K562 (cell line): ENCODE measurements around the gene PHF5A. TPM values are rescaled to one million over a fixed set of nuclear protein-coding genes. Genes with fewer than 3 reads are reported as not detected.

Source experiments
- CBFA2T3 ChIP-seq: fragments of 450-650 bp; IDR thresholded peaks from 2 replicates; pipeline ENCODE4 v1.6.1; 2017
- DACH1 ChIP-seq: fragments of 450-650 bp; IDR thresholded peaks from 2 replicates; pipeline ENCODE4 v1.6.1; 2018; ENCODE audit not compliant: partially characterized antibody
- FOS ChIP-seq: IDR thresholded peaks from 3 replicates; pipeline ENCODE4 v1.6.1; 2011; ENCODE audit not compliant: insufficient read length; ENCODE audit errors: extremely low read depth
- GABPA ChIP-seq: fragments of 200-800 bp; sonication (Bioruptor generic); conservative IDR thresholded peaks from 2 replicates; pipeline ENCODE4 v1.6.1; 2016; ENCODE audit warnings: low read depth, missing genetic modification characterization, missing compliant biosample characterization
- GABPB2 ChIP-seq: fragments of 250-450 bp; sonication (Bioruptor Pico); conservative IDR thresholded peaks from 2 replicates; pipeline ENCODE4 v1.5.1; 2021; ENCODE audit warnings: mild to moderate bottlenecking
- HDAC2 ChIP-seq: fragments of 450-650 bp; IDR thresholded peaks from 2 replicates; pipeline ENCODE4 v1.6.1; 2016; ENCODE audit warnings: mild to moderate bottlenecking
- HNRNPUL1 ChIP-seq: fragments of 200-400 bp; formaldehyde crosslinking; IDR thresholded peaks from 2 replicates; pipeline ENCODE4 v1.6.1; 2017; ENCODE audit warnings: low read length
- RBFOX2 ChIP-seq: fragments of 200-400 bp; formaldehyde crosslinking; IDR thresholded peaks from 2 replicates; pipeline ENCODE4 v1.6.1; 2017; ENCODE audit warnings: low read depth, mild to moderate bottlenecking, low read length, moderate library complexity
- RBM25 ChIP-seq: fragments of 200-400 bp; formaldehyde crosslinking; IDR thresholded peaks from 2 replicates; pipeline ENCODE4 v1.6.1; 2018; ENCODE audit warnings: low read length, low read depth, moderate library complexity; ENCODE audit not compliant: severe bottlenecking
- RFX5 ChIP-seq: IDR thresholded peaks from 2 replicates; pipeline ENCODE4 v1.6.1; 2011; ENCODE audit warnings: low read depth, mild to moderate bottlenecking, improper control_type of control experiment, low read length
- SLC30A9 ChIP-seq: fragments of 250-450 bp; sonication (Bioruptor Pico); IDR thresholded peaks from 2 replicates; pipeline ENCODE4 v1.8.0; 2022; ENCODE audit warnings: mild to moderate bottlenecking, moderate library complexity
- SMAD4 ChIP-seq: fragments of 250-450 bp; sonication (Bioruptor Pico); conservative IDR thresholded peaks from 2 replicates; pipeline ENCODE4 v1.8.0; 2021; ENCODE audit warnings: inconsistent platforms, mild to moderate bottlenecking, moderate library complexity
- TOE1 ChIP-seq, 2 experiments: fragments of 450-650 bp in 1 of 2; sonication (generic) in 1 of 2; formaldehyde crosslinking in 1 of 2; IDR thresholded peaks; 2 replicates each; pipeline versions ENCODE4 v1.7.1 to v1.8.0; 2016 to 2022; ENCODE audit warnings: borderline replicate concordance in 2 of 2, mild to moderate bottlenecking in 2 of 2, antibody characterized with exemption in 1 of 2, inconsistent platforms in 1 of 2, low read depth in 1 of 2, missing genetic modification reagents in 1 of 2, moderate library complexity in 1 of 2
- XRCC3 ChIP-seq: fragments of 450-650 bp; IDR thresholded peaks from 2 replicates; pipeline ENCODE4 v1.6.1; 2017; ENCODE audit warnings: mild to moderate bottlenecking, moderate library complexity
- ZNF3 ChIP-seq: fragments of 250-450 bp; sonication (Bioruptor Pico); IDR thresholded peaks from 2 replicates; pipeline ENCODE4 v1.5.0; 2021; ENCODE audit warnings: mild to moderate bottlenecking, moderate library complexity
- ZNF696 ChIP-seq: fragments of 250-450 bp; sonication (Bioruptor Pico); conservative IDR thresholded peaks from 2 replicates; pipeline ENCODE4 v1.4.0; 2020; ENCODE audit warnings: mild to moderate bottlenecking, moderate library complexity
- ZNF75A ChIP-seq: fragments of 450-650 bp; formaldehyde crosslinking; IDR thresholded peaks from 2 replicates; pipeline ENCODE4 v1.4.0; 2020; ENCODE audit warnings: mild to moderate bottlenecking
- ZNF830 ChIP-seq: fragments of 250-450 bp; sonication (Bioruptor Pico); IDR thresholded peaks from 2 replicates; pipeline ENCODE4 v1.5.0; 2021; ENCODE audit warnings: mild to moderate bottlenecking
- polyA plus RNA-seq, 8 experiments: library from polyadenylated mRNA; depleted of rRNA in 4 of 8; stranded (reverse) in 5 of 8; unstranded in 3 of 8; fragments of >200 nt; fragmentation: Nextera tagmentation in 2 of 8; fragmentation: Illumina TruSeq in 1 of 8; extraction: Ambion mirVana in 2 of 8; extraction: Trizol in 1 of 8; gene quantifications; 2 replicates each; pipeline versions ENCODE4 v1.2.1 to v1.2.3, GENCODE V29; 2011 to 2014; ENCODE audit warnings: inconsistent platforms in 1 of 8, missing spikeins in 1 of 8
- total RNA-seq, 7 experiments: library from RNA; depleted of rRNA in 6 of 7; stranded (reverse); fragments of >200 nt in 6 of 7; fragmentation: Illumina TruSeq in 2 of 7; extraction: Trizol in 2 of 7; gene quantifications; 2 replicates each; pipeline versions ENCODE4 v1.2.1 to v1.2.3, GENCODE V29; 2011 to 2021; ENCODE audit warnings: low replicate concordance in 1 of 7
- TF ChIP-seq, protein P1 (sequence below), 2 experiments: fragments of 450-650 bp in 1 of 2; sonication (generic) in 1 of 2; formaldehyde crosslinking in 1 of 2; IDR thresholded peaks in 1 of 2; conservative IDR thresholded peaks in 1 of 2; 2 replicates each; pipeline versions ENCODE4 v1.6.1 to v1.8.1; 2016 to 2023; ENCODE audit warnings: mild to moderate bottlenecking in 2 of 2, moderate library complexity in 2 of 2, inconsistent platforms in 1 of 2, missing genetic modification reagents in 1 of 2
- TF ChIP-seq, protein P2 (sequence below): fragments of 450-650 bp; IDR thresholded peaks from 2 replicates; pipeline ENCODE4 v1.6.1; 2016; ENCODE audit warnings: borderline replicate concordance
- TF ChIP-seq, protein P3 (sequence below): IDR thresholded peaks from 3 replicates; pipeline ENCODE4 v1.6.1; 2011; ENCODE audit warnings: borderline replicate concordance, mild to moderate bottlenecking, moderate library complexity; ENCODE audit not compliant: insufficient read length; ENCODE audit errors: extremely low read depth
- TF ChIP-seq, protein P4 (sequence below), 2 experiments: fragments of 450-650 bp in 1 of 2; sonication (generic) in 1 of 2; formaldehyde crosslinking; conservative IDR thresholded peaks; 2 replicates each; pipeline versions ENCODE4 v1.4.0 to v1.8.1; 2020 to 2022; ENCODE audit warnings: mild to moderate bottlenecking in 1 of 2, missing genetic modification reagents in 1 of 2

PHF5A gene
- total and polyA plus RNA-seq, 9 of the 15 experiments (the other 6 are each of a cell fraction or from before 2014, with no cell fraction given), result 14.2 to 144 (median 101) TPM

DNA sequence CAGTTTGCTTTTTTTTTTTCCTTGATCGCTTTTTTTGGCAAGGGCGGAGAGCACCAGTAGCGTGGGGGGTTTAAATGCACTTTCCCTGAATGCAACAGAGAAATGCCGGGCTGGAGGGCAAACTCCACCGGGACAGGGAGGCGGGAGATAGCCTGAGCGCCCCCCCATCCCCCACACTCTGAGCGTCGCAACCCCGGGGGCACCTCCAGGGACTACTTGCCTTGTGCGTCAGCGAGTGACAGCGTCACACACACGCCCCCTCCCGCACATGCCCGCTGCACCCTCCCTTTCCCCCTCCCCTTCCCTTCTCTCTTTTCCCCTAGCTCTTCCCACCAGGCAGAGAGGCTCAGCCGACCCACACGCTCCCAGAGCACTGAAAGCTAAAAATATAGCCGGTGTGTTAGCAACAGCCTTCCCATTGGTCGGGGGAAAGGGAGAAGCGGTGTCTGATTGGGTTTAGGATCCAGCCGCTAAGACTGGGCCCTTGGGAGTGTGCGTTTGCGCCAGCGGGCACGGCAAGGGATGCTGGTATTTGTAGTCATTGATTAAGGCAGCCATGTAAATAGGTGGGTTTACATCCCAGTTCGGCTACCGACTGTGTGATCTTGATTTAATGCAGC, 20.2 kb downstream of the PHF5A start (continued):
- TF ChIP-seq TOE1 (IDR thresholded peaks at IDR 0.05; ENCODE audit: borderline replicate concordance) (no peak), TOE1 (CRISPR knock-in tag; IDR thresholded peaks at IDR 0.05; ENCODE audit: borderline replicate concordance, low read depth) (no peak), HNRNPUL1 (no peak), ZNF3 (CRISPR knock-in tag) (no peak), FOS (peak; percentile 51), CBFA2T3 (no peak), RFX5 (peak; percentile 96), ZNF75A (no peak), GABPA (tag) (no peak), HDAC2 (no peak), RBM25 (no peak), SLC30A9 (CRISPR knock-in tag) (no peak), ZNF696 (CRISPR knock-in tag) (no peak), RBFOX2 (no peak), SMAD4 (no peak), GABPB2 (no peak), DACH1 (no peak), XRCC3 (no peak), ZNF830 (CRISPR knock-in tag) (no peak)
- TF ChIP-seq, protein P1, sequence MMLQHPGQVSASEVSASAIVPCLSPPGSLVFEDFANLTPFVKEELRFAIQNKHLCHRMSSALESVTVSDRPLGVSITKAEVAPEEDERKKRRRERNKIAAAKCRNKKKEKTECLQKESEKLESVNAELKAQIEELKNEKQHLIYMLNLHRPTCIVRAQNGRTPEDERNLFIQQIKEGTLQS (IDR thresholded peaks at IDR 0.05), result peak; percentile 34; the same call in 1 of the 2 replicates
- TF ChIP-seq, protein P1 (CRISPR knock-in tag; conservative IDR thresholded peaks at IDR 0.05), result no peak
- TF ChIP-seq, protein P2, sequence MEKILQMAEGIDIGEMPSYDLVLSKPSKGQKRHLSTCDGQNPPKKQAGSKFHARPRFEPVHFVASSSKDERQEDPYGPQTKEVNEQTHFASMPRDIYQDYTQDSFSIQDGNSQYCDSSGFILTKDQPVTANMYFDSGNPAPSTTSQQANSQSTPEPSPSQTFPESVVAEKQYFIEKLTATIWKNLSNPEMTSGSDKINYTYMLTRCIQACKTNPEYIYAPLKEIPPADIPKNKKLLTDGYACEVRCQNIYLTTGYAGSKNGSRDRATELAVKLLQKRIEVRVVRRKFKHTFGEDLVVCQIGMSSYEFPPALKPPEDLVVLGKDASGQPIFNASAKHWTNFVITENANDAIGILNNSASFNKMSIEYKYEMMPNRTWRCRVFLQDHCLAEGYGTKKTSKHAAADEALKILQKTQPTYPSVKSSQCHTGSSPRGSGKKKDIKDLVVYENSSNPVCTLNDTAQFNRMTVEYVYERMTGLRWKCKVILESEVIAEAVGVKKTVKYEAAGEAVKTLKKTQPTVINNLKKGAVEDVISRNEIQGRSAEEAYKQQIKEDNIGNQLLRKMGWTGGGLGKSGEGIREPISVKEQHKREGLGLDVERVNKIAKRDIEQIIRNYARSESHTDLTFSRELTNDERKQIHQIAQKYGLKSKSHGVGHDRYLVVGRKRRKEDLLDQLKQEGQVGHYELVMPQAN, result peak; percentile 72
- TF ChIP-seq, protein P3, sequence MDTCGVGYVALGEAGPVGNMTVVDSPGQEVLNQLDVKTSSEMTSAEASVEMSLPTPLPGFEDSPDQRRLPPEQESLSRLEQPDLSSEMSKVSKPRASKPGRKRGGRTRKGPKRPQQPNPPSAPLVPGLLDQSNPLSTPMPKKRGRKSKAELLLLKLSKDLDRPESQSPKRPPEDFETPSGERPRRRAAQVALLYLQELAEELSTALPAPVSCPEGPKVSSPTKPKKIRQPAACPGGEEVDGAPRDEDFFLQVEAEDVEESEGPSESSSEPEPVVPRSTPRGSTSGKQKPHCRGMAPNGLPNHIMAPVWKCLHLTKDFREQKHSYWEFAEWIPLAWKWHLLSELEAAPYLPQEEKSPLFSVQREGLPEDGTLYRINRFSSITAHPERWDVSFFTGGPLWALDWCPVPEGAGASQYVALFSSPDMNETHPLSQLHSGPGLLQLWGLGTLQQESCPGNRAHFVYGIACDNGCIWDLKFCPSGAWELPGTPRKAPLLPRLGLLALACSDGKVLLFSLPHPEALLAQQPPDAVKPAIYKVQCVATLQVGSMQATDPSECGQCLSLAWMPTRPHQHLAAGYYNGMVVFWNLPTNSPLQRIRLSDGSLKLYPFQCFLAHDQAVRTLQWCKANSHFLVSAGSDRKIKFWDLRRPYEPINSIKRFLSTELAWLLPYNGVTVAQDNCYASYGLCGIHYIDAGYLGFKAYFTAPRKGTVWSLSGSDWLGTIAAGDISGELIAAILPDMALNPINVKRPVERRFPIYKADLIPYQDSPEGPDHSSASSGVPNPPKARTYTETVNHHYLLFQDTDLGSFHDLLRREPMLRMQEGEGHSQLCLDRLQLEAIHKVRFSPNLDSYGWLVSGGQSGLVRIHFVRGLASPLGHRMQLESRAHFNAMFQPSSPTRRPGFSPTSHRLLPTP, result no peak
- TF ChIP-seq, protein P4, sequence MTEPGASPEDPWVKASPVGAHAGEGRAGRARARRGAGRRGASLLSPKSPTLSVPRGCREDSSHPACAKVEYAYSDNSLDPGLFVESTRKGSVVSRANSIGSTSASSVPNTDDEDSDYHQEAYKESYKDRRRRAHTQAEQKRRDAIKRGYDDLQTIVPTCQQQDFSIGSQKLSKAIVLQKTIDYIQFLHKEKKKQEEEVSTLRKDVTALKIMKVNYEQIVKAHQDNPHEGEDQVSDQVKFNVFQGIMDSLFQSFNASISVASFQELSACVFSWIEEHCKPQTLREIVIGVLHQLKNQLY (CRISPR knock-in tag; conservative IDR thresholded peaks at IDR 0.05), result no peak
